Heart left ventricle (tissue), 13 donors: ENCODE measurements around the gene MRNIP.

Experiments
- POLR2A ChIP-seq, 2 donors: fragments of 450-650 bp; IDR thresholded peaks; one replicate each; pipeline ENCODE4 v1.6.1; 2017; ENCODE audit warnings: antibody characterized with exemption in 2 of 2, mild to moderate bottlenecking in 2 of 2, moderate library complexity in 2 of 2
- TF ChIP-seq, protein P1 (sequence below), 12 donors: fragments of 200-600 bp; sonication (generic) in 4 of 12; IDR thresholded peaks; one replicate each; pipeline versions ENCODE4 v1.5.0 to v1.8.0; 2018 to 2022; ENCODE audit warnings: antibody characterized with exemption in 12 of 12, mild to moderate bottlenecking in 5 of 12
- donor health status: ischemic (EF 13 %, LVEDD 7.1; RV severe dilation, severe dysfunction).
- donor health status: DM: no; HTN: yes; CAD: no.
- donor health status: DM: no; HTN: no; CAD: no.
- donor health status: ischemic (EF 25% LVEDD 6.9; RV normal size, moderate dysfunction).
- donor health status: ischemic (EF 25% LVEDD 5.7; RV mildly dilated, moderate dysfunction).
- donor health status: ischemic (EF 35%, LVEDD 5.7; RV mildly dilated, moderate dysfunction).
- donor health status: nonischemic (EF 11% LVEDD 7.7; RV severe dilation, severe dysfunction).
- donor health status: DM: yes; HTN: yes; CAD: no.
- donor health status: PGD.
- donor health status: ischemic (EF 29% LVEDD 5.4; RV normal size, mild dysfunction).
- donor health status: nonischemic (EF 23%, LVEDD 6.1; RV moderate dilation, normal function).

DNA sequence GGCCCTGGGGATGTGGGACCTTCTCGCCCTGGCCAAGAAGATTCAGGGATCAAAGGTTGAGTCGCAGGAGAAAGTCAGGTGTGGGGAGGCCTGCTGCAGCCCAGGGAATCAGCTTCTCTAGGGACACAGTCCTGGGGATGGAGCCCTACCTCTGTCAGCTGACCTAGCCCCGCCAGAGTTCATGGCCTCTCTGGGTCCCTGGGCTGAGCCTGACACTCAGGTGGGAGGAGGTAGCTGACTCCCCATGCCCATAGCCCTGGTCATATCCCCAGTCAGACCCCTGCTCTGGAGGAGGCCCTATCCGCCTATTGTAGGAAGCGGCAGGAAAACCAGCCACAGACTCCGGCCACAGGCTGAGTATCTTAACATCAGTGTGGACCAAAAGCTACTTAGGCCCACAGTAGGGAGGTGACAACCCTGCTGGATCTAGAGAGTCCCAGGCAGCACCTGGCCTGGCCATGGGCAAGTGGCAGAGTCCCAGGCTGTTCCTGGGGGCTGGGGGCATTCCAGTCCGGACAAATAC lies 15.0 kb upstream of the MRNIP start:
- TF ChIP-seq, protein P1, sequence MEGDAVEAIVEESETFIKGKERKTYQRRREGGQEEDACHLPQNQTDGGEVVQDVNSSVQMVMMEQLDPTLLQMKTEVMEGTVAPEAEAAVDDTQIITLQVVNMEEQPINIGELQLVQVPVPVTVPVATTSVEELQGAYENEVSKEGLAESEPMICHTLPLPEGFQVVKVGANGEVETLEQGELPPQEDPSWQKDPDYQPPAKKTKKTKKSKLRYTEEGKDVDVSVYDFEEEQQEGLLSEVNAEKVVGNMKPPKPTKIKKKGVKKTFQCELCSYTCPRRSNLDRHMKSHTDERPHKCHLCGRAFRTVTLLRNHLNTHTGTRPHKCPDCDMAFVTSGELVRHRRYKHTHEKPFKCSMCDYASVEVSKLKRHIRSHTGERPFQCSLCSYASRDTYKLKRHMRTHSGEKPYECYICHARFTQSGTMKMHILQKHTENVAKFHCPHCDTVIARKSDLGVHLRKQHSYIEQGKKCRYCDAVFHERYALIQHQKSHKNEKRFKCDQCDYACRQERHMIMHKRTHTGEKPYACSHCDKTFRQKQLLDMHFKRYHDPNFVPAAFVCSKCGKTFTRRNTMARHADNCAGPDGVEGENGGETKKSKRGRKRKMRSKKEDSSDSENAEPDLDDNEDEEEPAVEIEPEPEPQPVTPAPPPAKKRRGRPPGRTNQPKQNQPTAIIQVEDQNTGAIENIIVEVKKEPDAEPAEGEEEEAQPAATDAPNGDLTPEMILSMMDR (IDR thresholded peaks at IDR 0.05): no peak
- TF ChIP-seq POLR2A (IDR thresholded peaks at IDR 0.05): no peak
